Measurements from ENCODE around the gene NIPBL. TPM values are rescaled to one million over a fixed set of nuclear protein-coding genes. Genes with fewer than 3 reads are reported as not detected.
A peak's percentile ranks its signal among the peaks of the same experiment; 100 is the strongest.
"Not testable (repeated sequence)": the region's sequence is repeated elsewhere in the genome, so short reads cannot be mapped to it uniquely, and the experiment has no call there.

The NIPBL gene
- total RNA-seq, 1 donor from 2014 or later, result 26.2 TPM

GRCh38 chr5:36946101-36946500 lies 69.5 kb downstream of the NIPBL start:
- DNase-seq (ENCODE audit: low read depth in 2 of 2), result no peak

DNA sequence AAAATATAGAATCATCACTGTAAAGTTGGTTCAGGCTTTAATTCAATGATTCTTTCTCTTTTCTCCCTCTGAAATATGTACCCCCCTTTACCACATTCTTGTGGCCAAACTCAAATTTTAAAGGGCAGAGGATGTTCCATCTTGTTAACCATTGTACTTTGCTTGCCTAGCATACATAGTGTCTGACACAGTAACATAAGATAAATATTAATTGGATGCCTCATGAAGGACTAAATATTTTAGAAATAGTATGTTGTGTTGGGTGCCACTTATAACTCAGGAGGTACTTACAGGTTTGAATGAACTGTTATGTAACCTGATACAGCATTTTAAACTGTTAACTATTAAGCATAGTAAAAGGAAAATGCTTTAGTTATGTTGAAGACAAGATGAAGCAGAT lies 71.5 kb downstream of the NIPBL start:
- no peak for DNase-seq (ENCODE audit: low read depth in 2 of 2)

- DNase-seq (ENCODE audit: low read depth in 2 of 2), result no peak
Measured at GRCh38 chr5:36948650-36949049, 72.1 kb downstream of the NIPBL start.

DNA sequence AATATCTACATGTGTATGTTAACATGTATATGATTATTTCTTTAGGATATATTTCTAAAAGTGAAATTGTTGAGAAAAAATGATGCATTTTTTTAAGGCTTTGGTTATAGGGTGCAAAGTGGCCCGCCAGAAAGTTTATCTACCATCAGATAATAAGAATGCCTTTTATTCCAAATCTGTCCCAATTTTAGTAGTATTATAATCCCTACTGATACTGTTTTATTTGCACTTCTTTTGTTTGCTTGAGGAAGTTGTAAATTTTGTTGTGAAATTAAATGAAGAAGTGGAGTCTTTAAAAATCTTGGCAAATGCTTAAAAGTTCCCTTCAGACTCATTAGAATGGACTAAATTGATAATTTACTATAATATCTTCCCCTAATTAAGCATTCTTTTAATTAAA lies 73.0 kb downstream of the NIPBL start:
- DNase-seq (ENCODE audit: low read depth in 2 of 2), result no peak

DNA sequence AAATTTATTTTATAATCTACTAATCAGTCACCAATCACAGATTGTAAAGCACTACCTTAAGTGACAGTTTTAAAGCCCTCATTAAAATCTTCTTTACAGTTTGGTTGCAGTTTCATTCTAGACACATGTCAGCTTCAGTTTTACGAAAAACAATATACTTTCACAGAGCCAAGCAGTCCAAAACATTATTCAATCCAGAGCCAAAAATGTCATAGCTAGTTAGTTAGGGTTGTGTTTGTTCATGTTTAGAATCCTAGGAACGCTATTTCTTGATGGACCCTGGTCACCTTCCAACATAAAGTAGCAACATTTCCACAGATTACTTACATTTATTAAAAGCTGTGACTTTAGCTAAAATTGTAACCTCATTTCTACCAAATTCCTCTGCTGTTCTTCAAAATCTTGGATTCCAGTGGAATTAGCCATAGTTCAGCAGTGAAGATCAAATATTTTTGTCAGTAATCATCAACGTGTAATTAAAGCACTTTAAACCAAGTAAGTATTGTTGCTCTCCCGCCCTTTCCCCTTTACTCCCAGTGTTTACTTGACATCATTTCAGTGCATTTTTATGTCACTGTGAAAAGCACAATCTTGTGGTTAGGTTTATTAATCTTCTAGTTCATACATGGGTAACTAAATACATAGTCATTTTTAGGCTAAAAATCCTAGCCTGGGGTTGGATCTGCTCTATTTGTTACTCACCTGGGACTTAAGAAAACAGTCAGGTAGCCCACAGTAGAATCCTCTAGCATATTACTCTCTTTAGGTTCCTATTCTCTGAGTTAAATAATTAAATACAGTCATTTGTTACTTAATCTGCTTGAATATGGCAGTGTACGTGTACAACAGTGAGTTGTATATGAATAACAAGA lies 74.3 kb downstream of the NIPBL start:
- peak in 1 of 2 donors; percentile 20 for DNase-seq (ENCODE audit: low read depth in 2 of 2)

GRCh38 chr5:36953043-36953442 lies 76.5 kb downstream of the NIPBL start:
- no peak for DNase-seq (ENCODE audit: low read depth in 2 of 2)

DNA sequence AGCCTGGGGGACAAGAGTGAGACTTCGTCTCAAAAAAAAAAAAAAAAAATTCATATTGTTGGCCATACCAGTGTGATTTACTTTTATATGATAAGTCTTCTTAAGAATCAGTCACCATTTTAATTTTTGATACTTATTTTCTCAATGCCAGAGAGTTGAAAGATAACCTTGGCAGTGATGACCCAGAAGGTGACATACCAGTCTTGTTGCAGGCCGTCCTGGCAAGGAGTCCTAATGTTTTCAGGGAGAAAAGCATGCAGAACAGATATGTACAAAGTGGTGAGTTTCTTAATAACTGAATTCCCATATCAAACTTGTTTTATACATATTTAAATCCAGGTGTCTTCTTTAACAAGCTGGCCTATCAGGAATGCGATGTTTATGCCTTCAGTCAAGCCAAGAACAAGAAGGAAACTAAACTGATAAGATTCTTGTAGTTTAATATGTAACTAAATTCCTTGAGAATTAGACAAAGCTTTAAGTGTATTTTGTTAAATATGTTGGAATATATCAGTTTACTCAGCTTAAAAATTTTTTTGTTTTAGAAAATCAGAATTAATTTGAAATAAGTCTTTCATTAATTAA lies 81.5 kb downstream of the NIPBL start:
- no peak for DNase-seq (ENCODE audit: low read depth in 2 of 2)

GRCh38 chr5:36958612-36959011 lies 82.0 kb downstream of the NIPBL start:
- no peak for DNase-seq (ENCODE audit: low read depth in 2 of 2)

DNA sequence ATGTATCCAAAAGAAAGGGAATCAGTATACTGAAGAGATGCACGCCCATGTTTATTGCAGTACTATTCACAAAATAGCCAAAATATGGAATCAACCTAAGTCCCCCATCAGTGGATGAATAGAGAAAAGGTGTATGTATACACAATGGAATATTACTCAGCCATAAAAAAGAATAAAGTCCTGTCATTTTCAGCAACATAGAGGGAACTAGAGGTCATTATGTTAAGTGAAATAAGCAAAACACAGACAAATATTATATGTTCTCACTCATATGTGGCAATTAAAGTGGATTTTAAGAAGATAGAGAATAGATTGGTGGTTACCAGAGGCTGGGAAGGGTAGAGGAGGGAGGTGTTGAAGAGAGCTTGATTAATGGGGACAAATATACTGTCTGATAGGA lies 88.6 kb downstream of the NIPBL start:
- no peak for DNase-seq (ENCODE audit: low read depth in 2 of 2)

DNA sequence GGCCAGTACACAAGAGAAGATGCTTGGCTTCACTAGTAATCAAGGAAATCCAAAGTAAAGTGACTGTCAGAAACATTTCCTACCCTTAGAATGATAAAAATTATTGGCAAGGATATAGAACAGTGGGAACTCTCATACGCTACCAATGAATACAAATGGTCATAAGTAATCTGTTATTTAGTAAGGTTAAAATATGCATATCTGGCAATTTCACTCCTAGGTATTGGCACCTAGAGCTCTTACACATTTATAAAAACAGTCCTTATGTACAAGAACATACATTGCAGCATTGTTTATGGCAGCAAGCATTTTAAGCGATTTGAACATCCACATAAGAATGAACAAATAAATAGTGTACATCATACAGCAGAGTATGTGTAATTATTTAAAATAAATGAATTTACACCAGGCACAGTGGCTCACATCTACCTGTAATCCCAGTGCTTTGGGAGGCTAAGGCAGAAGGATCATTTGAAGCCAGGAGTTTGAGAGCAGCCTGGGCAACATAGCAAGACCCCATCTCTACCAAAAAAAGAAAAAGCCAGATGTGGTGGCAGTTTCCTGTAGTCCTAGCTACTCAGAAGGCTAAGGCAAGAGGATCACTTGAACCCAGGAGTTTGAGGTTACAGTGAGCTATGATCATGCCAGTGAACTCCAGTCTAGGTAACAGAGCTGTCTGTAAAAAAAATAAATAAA lies 93.3 kb downstream of the NIPBL start:
- no peak for DNase-seq (ENCODE audit: low read depth in 2 of 2)

DNA sequence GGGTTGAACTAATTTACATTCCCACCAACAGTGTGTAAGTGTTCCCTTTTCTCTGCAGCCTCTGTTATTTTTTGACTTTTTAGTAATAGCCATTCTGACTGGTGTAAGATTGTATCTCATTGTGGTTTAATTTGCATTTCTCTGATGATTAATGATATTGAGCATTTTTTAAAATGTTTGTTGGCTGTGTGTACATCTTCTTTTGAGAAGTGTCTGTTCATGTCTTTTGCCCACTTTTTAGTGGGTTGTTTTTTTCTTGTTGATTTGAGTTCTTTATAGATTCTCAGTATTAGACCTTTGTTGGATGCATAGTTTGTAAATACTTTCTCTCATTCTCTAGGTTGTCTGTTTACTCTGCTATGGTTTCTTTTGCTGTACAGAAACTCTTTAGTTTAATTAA lies 101.6 kb downstream of the NIPBL start:
- no peak for DNase-seq (ENCODE audit: low read depth in 2 of 2)

GRCh38 chr5:36982146-36982545 lies 105.6 kb downstream of the NIPBL start:
- DNase-seq (ENCODE audit: low read depth in 2 of 2), result no peak

DNA sequence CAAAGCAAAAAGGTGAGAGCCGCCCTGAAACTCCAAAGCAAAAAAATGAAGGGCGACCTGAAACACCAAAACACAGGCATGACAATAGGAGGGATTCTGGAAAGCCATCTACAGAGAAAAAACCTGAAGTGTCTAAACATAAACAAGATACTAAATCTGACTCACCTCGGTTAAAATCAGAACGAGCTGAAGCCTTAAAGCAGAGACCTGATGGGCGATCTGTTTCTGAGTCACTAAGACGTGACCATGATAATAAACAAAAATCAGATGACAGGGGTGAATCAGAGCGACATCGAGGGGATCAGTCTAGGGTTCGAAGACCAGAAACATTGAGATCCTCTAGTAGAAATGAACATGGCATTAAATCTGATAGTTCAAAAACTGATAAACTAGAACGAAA lies 108.8 kb downstream of the NIPBL start:
- DNase-seq (ENCODE audit: low read depth in 2 of 2), result no peak

DNA sequence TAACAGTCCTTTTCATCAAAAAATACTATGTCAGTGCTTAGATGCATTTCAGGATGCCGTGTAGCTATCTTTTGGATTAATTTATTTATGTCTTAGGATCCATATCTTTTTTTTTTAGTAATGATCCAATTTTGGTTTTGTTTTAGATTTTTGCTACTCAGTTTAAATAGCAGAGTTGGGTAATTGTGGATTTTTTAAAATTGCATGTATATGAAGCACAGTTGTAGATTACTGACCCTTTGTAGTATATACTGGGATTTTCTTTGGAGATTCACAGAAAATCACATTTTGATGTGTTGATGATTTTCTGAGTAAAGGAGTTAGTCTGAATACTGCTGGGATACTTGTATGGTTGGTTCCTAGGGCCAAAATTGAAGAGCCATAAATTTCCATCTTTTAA lies 111.8 kb downstream of the NIPBL start:
- DNase-seq (ENCODE audit: low read depth in 2 of 2), result no peak

GRCh38 chr5:36998578-36998977 lies 122.0 kb downstream of the NIPBL start:
- no peak for DNase-seq (ENCODE audit: low read depth in 2 of 2)

- no peak for DNase-seq (ENCODE audit: low read depth in 2 of 2)
Measured at GRCh38 chr5:37002176-37002751, 125.7 kb downstream of the NIPBL start.

- peak in 1 of 2 donors; percentile 76 for DNase-seq (ENCODE audit: low read depth in 2 of 2)
Measured at GRCh38 chr5:37005252-37005651, 128.7 kb downstream of the NIPBL start.

DNA sequence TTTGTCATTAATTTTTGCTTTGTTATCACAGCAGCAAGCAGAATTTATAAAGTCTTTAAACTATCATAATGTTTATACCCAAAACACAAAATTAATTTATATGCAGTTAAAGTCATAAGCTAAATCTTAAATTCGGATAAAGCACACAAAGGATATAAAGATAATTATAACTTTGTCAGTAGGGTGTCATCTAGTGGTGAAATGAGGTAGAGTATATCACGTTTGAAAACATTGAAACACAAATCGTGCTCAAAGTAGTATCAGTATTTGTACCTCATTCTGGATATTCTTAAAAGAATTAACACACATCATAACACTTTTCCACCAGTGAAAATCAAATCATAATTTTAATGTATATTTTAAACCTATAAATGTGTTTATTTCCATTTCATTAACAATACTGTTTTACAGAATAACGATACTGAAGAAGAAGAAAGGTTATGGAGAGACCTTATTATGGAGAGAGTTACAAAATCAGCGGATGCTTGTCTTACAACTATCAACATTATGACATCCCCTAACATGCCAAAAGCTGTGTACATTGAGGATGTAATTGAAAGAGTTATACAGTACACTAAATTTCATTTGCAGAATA lies 129.5 kb downstream of the NIPBL start:
- peak; percentile 36 to 57 for DNase-seq (ENCODE audit: low read depth in 2 of 2)

DNA sequence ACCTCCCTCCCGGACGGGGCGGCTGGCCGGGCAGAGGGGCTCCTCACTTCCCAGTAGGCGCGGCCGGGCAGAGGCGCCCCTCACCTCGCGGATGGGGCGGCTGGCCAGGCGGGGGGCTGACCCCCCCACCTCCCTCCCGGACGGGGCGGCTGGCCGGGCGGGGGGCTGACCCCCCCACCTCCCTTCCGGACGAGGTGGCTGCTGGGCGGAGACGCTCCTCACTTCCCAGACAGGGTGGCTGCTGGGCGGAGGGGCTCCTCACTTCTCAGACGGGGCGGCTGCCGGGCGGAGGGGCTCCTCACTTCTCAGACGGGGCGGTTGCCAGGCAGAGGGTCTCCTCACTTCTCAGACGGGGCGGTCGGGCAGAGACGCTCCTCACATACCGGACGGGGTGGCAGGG lies 136.6 kb downstream of the NIPBL start:
- not testable (repeated sequence) for DNase-seq (ENCODE audit: low read depth in 2 of 2)

DNA sequence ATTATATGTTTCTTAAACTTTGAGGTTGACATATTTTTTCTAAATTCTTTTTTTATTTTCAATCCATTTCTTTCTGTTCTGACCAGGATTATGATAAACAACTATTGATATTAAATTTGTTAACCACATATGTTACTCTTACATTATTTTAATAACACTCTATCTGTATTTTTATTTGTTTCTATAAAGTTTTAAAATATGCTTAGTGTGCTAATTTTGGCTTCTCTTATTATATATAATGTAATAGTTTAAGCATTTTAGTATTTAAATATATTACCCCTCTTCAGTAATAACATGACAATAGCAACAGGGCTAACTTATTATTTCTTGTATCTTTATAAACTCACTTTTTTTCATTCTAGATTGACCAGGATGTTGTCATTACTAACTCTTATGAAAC lies 137.8 kb downstream of the NIPBL start:
- DNase-seq (ENCODE audit: low read depth in 2 of 2), result no peak

GRCh38 chr5:37015795-37016666 lies 139.5 kb downstream of the NIPBL start:
- DNase-seq (ENCODE audit: low read depth in 2 of 2), result no peak
